ENCODE data around the gene STAG1.

GRCh38 chr3:136780741-136781140 lies 28.6 kb upstream of the STAG1 start:
- TF ChIP-seq REST (IDR thresholded peaks at IDR 0.05; ENCODE audit: low read depth, low read length) (no peak), CTCF (IDR thresholded peaks at IDR 0.05) (no peak), JUND (IDR thresholded peaks at IDR 0.05) (no peak), FOSL2 (IDR thresholded peaks at IDR 0.05; ENCODE audit: borderline replicate concordance, low read depth) (no peak), POLR2AphosphoS5 (IDR thresholded peaks at IDR 0.05; ENCODE audit: low read depth, low read length) (no peak), TAF1 (IDR thresholded peaks at IDR 0.05; ENCODE audit: borderline replicate concordance, low read depth, low read length) (no peak), USF1 (IDR thresholded peaks at IDR 0.05; ENCODE audit: borderline replicate concordance, low read depth) (no peak)
